HepG2 (cell line): ENCODE data around the gene FAM3D. TPM values are rescaled to one million over a fixed set of nuclear protein-coding genes. Genes with fewer than 3 reads are reported as not detected.

Experiments
- EEA1 ChIP-seq: sonication (generic); formaldehyde crosslinking; IDR thresholded peaks from 2 replicates; pipeline ENCODE4 v1.5.1; 2020; ENCODE audit warnings: mild to moderate bottlenecking, missing genetic modification reagents, borderline replicate concordance
- EHMT2 ChIP-seq: fragments of 200-600 bp; sonication (generic); IDR thresholded peaks from 2 replicates; pipeline ENCODE4 v1.7.0; 2017; ENCODE audit warnings: antibody characterized with exemption, low read depth, low read length, borderline replicate concordance
- EP300 ChIP-seq, 3 experiments: sonication (generic) in 1 of 3; formaldehyde crosslinking in 1 of 3; IDR thresholded peaks; 2 replicates each; pipeline versions ENCODE4 v1.5.1 to v1.6.1; 2011 to 2020; ENCODE audit warnings: low read depth in 2 of 3, low read length in 2 of 3, borderline replicate concordance in 1 of 3, improper control_type of control experiment in 1 of 3, mild to moderate bottlenecking in 1 of 3, missing genetic modification reagents in 1 of 3, moderate library complexity in 1 of 3
- FOXO1 ChIP-seq: sonication (generic); formaldehyde crosslinking; IDR thresholded peaks from 2 replicates; pipeline ENCODE4 v1.4.0; 2020; ENCODE audit warnings: missing genetic modification reagents
- IRF2 ChIP-seq: IDR thresholded peaks from 2 replicates; pipeline ENCODE4 v1.6.1; 2018; ENCODE audit warnings: missing genetic modification reagents, missing compliant biosample characterization
- KLF15 ChIP-seq: sonication (generic); formaldehyde crosslinking; IDR thresholded peaks from 2 replicates; pipeline ENCODE4 v1.8.1; 2023; ENCODE audit warnings: borderline replicate concordance, mild to moderate bottlenecking, inconsistent platforms, missing genetic modification reagents, mixed read lengths
- LCORL ChIP-seq, 2 experiments: fragments of 450-650 bp in 1 of 2; sonication (generic) in 1 of 2; formaldehyde crosslinking in 1 of 2; IDR thresholded peaks; 2 replicates each; pipeline versions ENCODE4 v1.5.0 to v1.6.1; 2017 to 2020; ENCODE audit warnings: antibody characterized with exemption in 1 of 2, missing genetic modification reagents in 1 of 2
- NFYB ChIP-seq: sonication (generic); formaldehyde crosslinking; IDR thresholded peaks from 2 replicates; pipeline ENCODE4 v1.4.0; 2020; ENCODE audit warnings: missing genetic modification reagents
- PCBP1 ChIP-seq: fragments of 200-400 bp; formaldehyde crosslinking; IDR thresholded peaks from 2 replicates; pipeline ENCODE4 v1.6.1; 2017; ENCODE audit warnings: mild to moderate bottlenecking, low read depth, low read length, borderline replicate concordance
- REPIN1 ChIP-seq: sonication (generic); formaldehyde crosslinking; IDR thresholded peaks from 2 replicates; pipeline ENCODE4 v1.8.0; 2022; ENCODE audit warnings: missing genetic modification reagents, low read depth, mild to moderate bottlenecking, borderline replicate concordance
- RFXANK ChIP-seq: IDR thresholded peaks from 2 replicates; pipeline ENCODE4 v1.6.1; 2016
- XRCC5 ChIP-seq: fragments of 200-400 bp; formaldehyde crosslinking; optimal IDR thresholded peaks from 2 replicates; pipeline ENCODE3; 2017; ENCODE audit warnings: mild to moderate bottlenecking, low read length
- ZBTB7B ChIP-seq: sonication (generic); formaldehyde crosslinking; IDR thresholded peaks from 2 replicates; pipeline ENCODE4 v1.4.0; 2020; ENCODE audit warnings: missing genetic modification reagents
- ZNF331 ChIP-seq: sonication (generic); formaldehyde crosslinking; IDR thresholded peaks from 2 replicates; pipeline ENCODE4 v1.4.0; 2020; ENCODE audit warnings: missing genetic modification reagents
- ZNF430 ChIP-seq: sonication (generic); formaldehyde crosslinking; IDR thresholded peaks from 2 replicates; pipeline ENCODE4 v1.9.0; 2021; ENCODE audit warnings: mild to moderate bottlenecking, missing genetic modification reagents
- ZNF589 ChIP-seq: sonication (generic); formaldehyde crosslinking; conservative IDR thresholded peaks from 2 replicates; pipeline ENCODE4 v1.8.0; 2022; ENCODE audit warnings: mild to moderate bottlenecking, moderate library complexity, missing genetic modification reagents
- ZNF644 ChIP-seq: IDR thresholded peaks from 2 replicates; pipeline ENCODE4 v1.6.1; 2016; ENCODE audit warnings: low read depth
- ZNF749 ChIP-seq: sonication (generic); formaldehyde crosslinking; IDR thresholded peaks from 2 replicates; pipeline ENCODE4 v1.8.0; 2022; ENCODE audit warnings: mild to moderate bottlenecking, missing genetic modification reagents, moderate library complexity, borderline replicate concordance
- ZNF768 ChIP-seq: sonication (generic); formaldehyde crosslinking; IDR thresholded peaks from 2 replicates; pipeline ENCODE4 v1.4.0; 2020; ENCODE audit warnings: missing genetic modification reagents
- ZNF773 ChIP-seq: sonication (generic); formaldehyde crosslinking; IDR thresholded peaks from 2 replicates; pipeline ENCODE4 v1.4.0; 2020; ENCODE audit warnings: missing genetic modification reagents, borderline replicate concordance
- ZNF891 ChIP-seq: sonication (generic); formaldehyde crosslinking; IDR thresholded peaks from 2 replicates; pipeline ENCODE4 v1.5.0; 2020; ENCODE audit warnings: mild to moderate bottlenecking, missing genetic modification reagents
- polyA plus RNA-seq, 8 experiments: library from polyadenylated mRNA; depleted of rRNA in 3 of 8; stranded (reverse) in 7 of 8; unstranded in 1 of 8; fragments of >200 nt; fragmentation: Illumina TruSeq in 4 of 8; extraction: Trizol in 4 of 8; gene quantifications; 2 replicates each; pipeline versions ENCODE4 v1.2.1 to v1.2.3, GENCODE V29; 2011 to 2016; ENCODE audit warnings: low read depth in 4 of 8, missing spikeins in 1 of 8, mixed read lengths in 1 of 8; ENCODE audit not compliant: insufficient read depth in 1 of 8
- total RNA-seq, 5 experiments: library from RNA; depleted of rRNA; stranded (reverse); fragments of >200 nt; fragmentation: Illumina TruSeq; extraction: Trizol; gene quantifications; 2 replicates each; pipeline ENCODE4 v1.2.3, GENCODE V29; 2016; ENCODE audit warnings: low read depth in 1 of 5
- TF ChIP-seq, protein P1 (sequence below): IDR thresholded peaks from 2 replicates; pipeline ENCODE4 v1.6.1; 2016; ENCODE audit warnings: missing compliant biosample characterization, missing genetic modification reagents, borderline replicate concordance
- TF ChIP-seq, protein P2 (sequence below), 2 experiments: sonication (generic) in 1 of 2; formaldehyde crosslinking in 1 of 2; IDR thresholded peaks; 2 replicates each; pipeline versions ENCODE4 v1.4.0 to v1.6.1; 2018 to 2020; ENCODE audit warnings: missing genetic modification reagents in 2 of 2, borderline replicate concordance in 1 of 2, low read depth in 1 of 2, mild to moderate bottlenecking in 1 of 2, missing biosample characterization in 1 of 2
- TF ChIP-seq, protein P3 (sequence below): sonication (generic); formaldehyde crosslinking; IDR thresholded peaks from 2 replicates; pipeline ENCODE4 v1.5.1; 2020; ENCODE audit warnings: missing genetic modification reagents, mild to moderate bottlenecking, borderline replicate concordance
- TF ChIP-seq, protein P4 (sequence below): sonication (generic); formaldehyde crosslinking; IDR thresholded peaks from 2 replicates; pipeline ENCODE4 v1.5.0; 2020; ENCODE audit warnings: missing genetic modification reagents, mild to moderate bottlenecking, borderline replicate concordance

FAM3D gene
- total and polyA plus RNA-seq, 2 of the 13 experiments (the other 11 are each of a cell fraction or from before 2014, with no cell fraction given), result not detected

DNA sequence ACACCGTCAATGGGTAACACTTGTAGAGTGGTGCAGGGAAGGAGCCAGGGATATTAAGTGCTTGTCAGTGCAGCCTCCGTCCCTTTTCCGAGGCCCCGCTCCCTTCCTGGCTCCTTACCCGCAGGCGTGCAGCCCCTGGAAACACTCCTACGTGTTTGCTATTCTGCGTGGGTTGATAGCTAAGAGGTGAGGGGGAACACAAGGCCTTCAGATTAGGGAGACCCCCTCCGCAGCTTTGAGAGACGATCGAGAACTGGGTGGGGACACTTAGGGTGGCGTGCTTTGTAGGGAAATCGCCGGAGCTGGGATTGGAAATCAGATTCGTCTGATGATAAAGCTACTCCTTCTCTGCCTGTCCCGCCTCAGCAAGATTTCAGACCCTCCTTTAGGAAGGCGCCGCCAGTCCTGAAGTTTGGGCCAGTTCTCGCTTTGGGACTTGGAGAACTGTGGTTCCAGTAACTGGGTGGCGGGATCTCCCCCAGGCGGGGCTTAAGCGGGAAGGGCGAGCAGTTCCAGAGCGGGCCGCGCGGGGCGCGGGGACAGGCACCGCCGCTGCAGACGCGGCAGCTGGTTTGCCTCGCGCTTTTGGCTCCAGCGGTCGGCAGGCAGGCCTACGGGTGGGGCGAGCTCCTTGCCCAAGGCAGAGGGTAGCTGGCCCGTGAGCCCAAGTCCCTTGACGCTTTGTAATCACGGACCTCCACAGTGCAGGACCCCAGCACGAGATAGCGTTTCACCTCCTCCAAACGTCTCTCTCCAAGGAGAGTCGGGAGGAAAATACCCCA is 81.4 kb downstream of the FAM3D start (continued):
- peak; percentile 53; the same call in 1 of the 2 replicates for TF ChIP-seq ZBTB7B (CRISPR knock-in tag)
- no peak for TF ChIP-seq ZNF749 (CRISPR knock-in tag)
- TF ChIP-seq EEA1, result no peak
- peak; percentile 93 for TF ChIP-seq XRCC5
- TF ChIP-seq, protein P1, sequence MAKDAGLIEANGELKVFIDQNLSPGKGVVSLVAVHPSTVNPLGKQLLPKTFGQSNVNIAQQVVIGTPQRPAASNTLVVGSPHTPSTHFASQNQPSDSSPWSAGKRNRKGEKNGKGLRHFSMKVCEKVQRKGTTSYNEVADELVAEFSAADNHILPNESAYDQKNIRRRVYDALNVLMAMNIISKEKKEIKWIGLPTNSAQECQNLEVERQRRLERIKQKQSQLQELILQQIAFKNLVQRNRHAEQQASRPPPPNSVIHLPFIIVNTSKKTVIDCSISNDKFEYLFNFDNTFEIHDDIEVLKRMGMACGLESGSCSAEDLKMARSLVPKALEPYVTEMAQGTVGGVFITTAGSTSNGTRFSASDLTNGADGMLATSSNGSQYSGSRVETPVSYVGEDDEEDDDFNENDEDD (CRISPR knock-in tag), result peak; percentile 62; the same call in 1 of the 2 replicates
- no peak for TF ChIP-seq ZNF430
- TF ChIP-seq RFXANK (CRISPR knock-in tag), result no peak
- TF ChIP-seq ZNF589, result no peak
- no peak for TF ChIP-seq ZNF773
- no peak for TF ChIP-seq IRF2
- no peak for TF ChIP-seq FOXO1 (CRISPR knock-in tag)
- TF ChIP-seq, protein P2, sequence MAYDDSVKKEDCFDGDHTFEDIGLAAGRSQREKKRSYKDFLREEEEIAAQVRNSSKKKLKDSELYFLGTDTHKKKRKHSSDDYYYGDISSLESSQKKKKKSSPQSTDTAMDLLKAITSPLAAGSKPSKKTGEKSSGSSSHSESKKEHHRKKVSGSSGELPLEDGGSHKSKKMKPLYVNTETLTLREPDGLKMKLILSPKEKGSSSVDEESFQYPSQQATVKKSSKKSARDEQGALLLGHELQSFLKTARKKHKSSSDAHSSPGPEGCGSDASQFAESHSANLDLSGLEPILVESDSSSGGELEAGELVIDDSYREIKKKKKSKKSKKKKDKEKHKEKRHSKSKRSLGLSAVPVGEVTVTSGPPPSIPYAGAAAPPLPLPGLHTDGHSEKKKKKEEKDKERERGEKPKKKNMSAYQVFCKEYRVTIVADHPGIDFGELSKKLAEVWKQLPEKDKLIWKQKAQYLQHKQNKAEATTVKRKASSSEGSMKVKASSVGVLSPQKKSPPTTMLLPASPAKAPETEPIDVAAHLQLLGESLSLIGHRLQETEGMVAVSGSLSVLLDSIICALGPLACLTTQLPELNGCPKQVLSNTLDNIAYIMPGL (CRISPR knock-in tag; IDR thresholded peaks at IDR 0.05; ENCODE audit: borderline replicate concordance in 1 of 2, low read depth in 1 of 2), result peak; percentile 43 to 75; a peak in 2 of 4 replicates
- TF ChIP-seq EHMT2, result no peak
- TF ChIP-seq EP300 (IDR thresholded peaks at IDR 0.05; ENCODE audit: low read depth in 2 of 2, low read length in 2 of 2), result no peak
- no peak for TF ChIP-seq EP300 (CRISPR knock-in tag; IDR thresholded peaks at IDR 0.05; ENCODE audit: borderline replicate concordance)
- no peak for TF ChIP-seq KLF15 (CRISPR knock-in tag)
- TF ChIP-seq, protein P3, sequence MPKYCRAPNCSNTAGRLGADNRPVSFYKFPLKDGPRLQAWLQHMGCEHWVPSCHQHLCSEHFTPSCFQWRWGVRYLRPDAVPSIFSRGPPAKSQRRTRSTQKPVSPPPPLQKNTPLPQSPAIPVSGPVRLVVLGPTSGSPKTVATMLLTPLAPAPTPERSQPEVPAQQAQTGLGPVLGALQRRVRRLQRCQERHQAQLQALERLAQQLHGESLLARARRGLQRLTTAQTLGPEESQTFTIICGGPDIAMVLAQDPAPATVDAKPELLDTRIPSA (CRISPR knock-in tag), result no peak
- 0 out of 2 replicates have a peak, but pooled peaks have one; percentile 38 for TF ChIP-seq ZNF331 (CRISPR knock-in tag)
- TF ChIP-seq NFYB (CRISPR knock-in tag), result no peak
- TF ChIP-seq LCORL (IDR thresholded peaks at IDR 0.05), result no peak
- 0 out of 2 replicates have a peak, but pooled peaks have one; percentile 33 for TF ChIP-seq LCORL (CRISPR knock-in tag; IDR thresholded peaks at IDR 0.05)
- TF ChIP-seq PCBP1, result no peak
- no peak for TF ChIP-seq ZNF891 (CRISPR knock-in tag)
- TF ChIP-seq REPIN1 (CRISPR knock-in tag), result no peak
- peak; percentile 53; the same call in 1 of the 2 replicates for TF ChIP-seq ZNF768
- TF ChIP-seq ZNF644 (CRISPR knock-in tag), result 0 out of 2 replicates have a peak, but pooled peaks have one; percentile 35
- TF ChIP-seq, protein P4, sequence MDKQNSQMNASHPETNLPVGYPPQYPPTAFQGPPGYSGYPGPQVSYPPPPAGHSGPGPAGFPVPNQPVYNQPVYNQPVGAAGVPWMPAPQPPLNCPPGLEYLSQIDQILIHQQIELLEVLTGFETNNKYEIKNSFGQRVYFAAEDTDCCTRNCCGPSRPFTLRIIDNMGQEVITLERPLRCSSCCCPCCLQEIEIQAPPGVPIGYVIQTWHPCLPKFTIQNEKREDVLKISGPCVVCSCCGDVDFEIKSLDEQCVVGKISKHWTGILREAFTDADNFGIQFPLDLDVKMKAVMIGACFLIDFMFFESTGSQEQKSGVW (CRISPR knock-in tag), result no peak
